Measurements from ENCODE around the gene TMEM190.

DNA sequence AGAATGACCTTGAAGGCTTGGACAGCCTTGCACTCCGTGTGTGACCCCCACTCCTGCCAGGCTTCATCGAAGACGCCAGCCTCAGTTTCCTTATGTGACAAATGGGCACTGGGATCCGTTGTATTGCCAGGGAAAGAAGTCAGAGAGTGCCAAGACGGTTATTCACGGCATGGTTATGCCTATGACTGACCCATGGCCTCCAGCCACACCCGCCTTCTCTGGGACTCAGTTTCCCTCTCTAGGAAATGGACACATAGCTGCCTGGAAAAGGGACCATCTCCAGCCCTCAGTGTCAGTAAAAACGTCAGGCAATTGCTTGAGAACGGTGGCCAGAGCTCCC lies 31.9 kb downstream of the TMEM190 start:
- TF ChIP-seq POLR2A (IDR thresholded peaks at IDR 0.05) = no peak
- TF ChIP-seq, protein P1, sequence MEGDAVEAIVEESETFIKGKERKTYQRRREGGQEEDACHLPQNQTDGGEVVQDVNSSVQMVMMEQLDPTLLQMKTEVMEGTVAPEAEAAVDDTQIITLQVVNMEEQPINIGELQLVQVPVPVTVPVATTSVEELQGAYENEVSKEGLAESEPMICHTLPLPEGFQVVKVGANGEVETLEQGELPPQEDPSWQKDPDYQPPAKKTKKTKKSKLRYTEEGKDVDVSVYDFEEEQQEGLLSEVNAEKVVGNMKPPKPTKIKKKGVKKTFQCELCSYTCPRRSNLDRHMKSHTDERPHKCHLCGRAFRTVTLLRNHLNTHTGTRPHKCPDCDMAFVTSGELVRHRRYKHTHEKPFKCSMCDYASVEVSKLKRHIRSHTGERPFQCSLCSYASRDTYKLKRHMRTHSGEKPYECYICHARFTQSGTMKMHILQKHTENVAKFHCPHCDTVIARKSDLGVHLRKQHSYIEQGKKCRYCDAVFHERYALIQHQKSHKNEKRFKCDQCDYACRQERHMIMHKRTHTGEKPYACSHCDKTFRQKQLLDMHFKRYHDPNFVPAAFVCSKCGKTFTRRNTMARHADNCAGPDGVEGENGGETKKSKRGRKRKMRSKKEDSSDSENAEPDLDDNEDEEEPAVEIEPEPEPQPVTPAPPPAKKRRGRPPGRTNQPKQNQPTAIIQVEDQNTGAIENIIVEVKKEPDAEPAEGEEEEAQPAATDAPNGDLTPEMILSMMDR (IDR thresholded peaks at IDR 0.05) = no peak
